Kidney (tissue), 14 donors: ENCODE results near the gene ZSWIM6. TPM values are rescaled to one million over a fixed set of nuclear protein-coding genes. Genes with fewer than 3 reads are reported as not detected.
A peak's percentile ranks its signal among the peaks of the same experiment; 100 is the strongest.
"Not testable (repeated sequence)": the region's sequence is repeated elsewhere in the genome, so short reads cannot be mapped to it uniquely, and the experiment has no call there.

ENCODE experiments used
- DNase-seq, 5 donors: peaks; one replicate each; pipeline ENCODE4 v3.0.0-alpha.2; 2013 to 2020
- FAIRE-seq: peaks from 2 replicates; lab custom pipeline; 2012; peaks lifted over from hg19 to GRCh38; lab: Jason Lieb, UNC
- H3K27ac ChIP-seq, 2 donors: one replicate each; pipeline ENCODE4 v1.7.0; 2013; ENCODE audit warnings: low read depth in 2 of 2, low read length in 2 of 2, inconsistent platforms in 1 of 2
- H3K27me3 ChIP-seq: one replicate; pipeline ENCODE4 v1.7.1; 2013; ENCODE audit warnings: low read length, inconsistent platforms; ENCODE audit not compliant: control insufficient read depth, insufficient read depth
- H3K36me3 ChIP-seq, 3 donors: one replicate each; pipeline versions ENCODE4 v1.7.0 to v1.7.1; 2013; ENCODE audit warnings: low read length in 3 of 3, control low read depth in 1 of 3, inconsistent platforms in 1 of 3; ENCODE audit not compliant: insufficient read depth in 3 of 3, control insufficient read depth in 2 of 3
- H3K4me1 ChIP-seq, 3 donors: one replicate each; pipeline versions ENCODE4 v1.7.0 to v1.7.1; 2013; ENCODE audit warnings: low read length in 3 of 3, inconsistent platforms in 1 of 3, low read depth in 1 of 3; ENCODE audit not compliant: control insufficient read depth in 2 of 3, insufficient read depth in 2 of 3
- H3K4me3 ChIP-seq, 3 donors: one replicate each; pipeline versions ENCODE4 v1.7.0 to v1.8.1; 2013; ENCODE audit warnings: low read length in 3 of 3, control low read depth in 1 of 3, inconsistent platforms in 1 of 3
- H3K9ac ChIP-seq, 3 donors: one replicate each; pipeline versions ENCODE4 v1.7.0 to v1.7.1; 2013; ENCODE audit warnings: low read length in 3 of 3, control low read depth in 1 of 3, inconsistent platforms in 1 of 3
- H3K9me3 ChIP-seq, 3 donors: one replicate each; pipeline versions ENCODE4 v1.7.0 to v1.7.1; 2013; ENCODE audit warnings: low read length in 3 of 3, control low read depth in 1 of 3, inconsistent platforms in 1 of 3; ENCODE audit not compliant: control insufficient read depth in 2 of 3, insufficient read depth in 1 of 3
- CTCF ChIP-seq: IDR thresholded peaks from 3 replicates; pipeline ENCODE4 v1.5.1; 2012; ENCODE audit warnings: mild to moderate bottlenecking, moderate library complexity, borderline replicate concordance; ENCODE audit not compliant: insufficient read depth; ENCODE audit errors: extremely low read depth
- intact Hi-C: fragments of 100-400 bp; cut with DNase I; formaldehyde crosslinking; loops from one replicate; pipeline ENCODE4 v1.11.1; 2022
- polyA plus RNA-seq: library from polyadenylated mRNA; stranded (reverse); fragments of 350-450 nt; fragmentation: Illumina TruSeq; extraction: RNeasy Lipid Tissue Mini Kit (QIAGEN cat#74804); gene quantifications from one replicate; pipeline ENCODE4 v1.2.3, GENCODE V29; 2014; ENCODE audit warnings: low read depth, low replicate concordance; ENCODE audit not compliant: insufficient read depth
- total RNA-seq: library from RNA; stranded (reverse); fragmentation: NEBNext Ultra II Directional; extraction: Animal tissue kit (Norgen Biotek cat#: 25700); gene quantifications from one replicate; pipeline ENCODE4 v1.2.1, GENCODE V29; 2021
- donor health status: control.
- donor health status: control.
- donor health status: control.
- donor health status: control.
- donor health status: control.
- donor health status: DM: yes; HTN: yes; CAD: no.
- donor health status: Normal renal cell carcinoma (clear cell type).

ZSWIM6 gene
- total and polyA plus RNA-seq, 2 donors from 2014 or later, result 2.9 to 20.3 TPM

- intact Hi-C loops, result no loop called here
- no peak overlapping the region for H3K27ac ChIP-seq
- H3K36me3 ChIP-seq, result no peaks in the 10 kb centered on the region
- TF ChIP-seq CTCF, result no peak
- DNase-seq, result no peak
- no peak overlapping the region for H3K4me3 ChIP-seq
- H3K27me3 ChIP-seq, result no peaks in the 10 kb centered on the region
- no peak overlapping the region for H3K9ac ChIP-seq
- no peaks in the 10 kb centered on the region for H3K9me3 ChIP-seq
- peaks cover 0 to 13% (median 0%) of the 10 kb centered on the region in 3 donors for H3K4me1 ChIP-seq
- FAIRE-seq, result no peak
Observed at GRCh38 chr5:61419106-61419505, 87.0 kb downstream of the ZSWIM6 start.

GRCh38 chr5:61420016-61420415, 88.0 kb downstream of the ZSWIM6 start:
- H3K4me1 ChIP-seq, result peaks cover 0 to 13% (median 0%) of the 10 kb centered on the region in 3 donors
- TF ChIP-seq CTCF, result no peak

GRCh38 chr5:61421262-61421661, 89.2 kb downstream of the ZSWIM6 start:
- FAIRE-seq, H3K36me3 ChIP-seq, H3K4me3 ChIP-seq, DNase-seq, H3K9me3 ChIP-seq, H3K27ac ChIP-seq, intact Hi-C loops, H3K27me3 ChIP-seq, H3K9ac ChIP-seq: not testable (repeated sequence)
- H3K4me1 ChIP-seq, result peaks cover 0 to 14% (median 0%) of the 10 kb centered on the region in 3 donors

More at GRCh38 chr5:61420016-61420415, 88.0 kb downstream of the ZSWIM6 start:
- no peaks in the 10 kb centered on the region for H3K36me3 ChIP-seq
- FAIRE-seq (no peak), DNase-seq (no peak)
- H3K4me3 ChIP-seq, result no peak overlapping the region
- intact Hi-C loops, result no loop called here
- H3K9me3 ChIP-seq, result no peaks in the 10 kb centered on the region
- H3K27me3 ChIP-seq, result no peaks in the 10 kb centered on the region
- no peak overlapping the region for H3K9ac ChIP-seq
- no peak overlapping the region for H3K27ac ChIP-seq

- Histone ChIP-seq H3K36me3 (no peaks in the 10 kb centered on the region), H3K27me3 (no peaks in the 10 kb centered on the region), H3K4me3 (peak overlapping the region in 1 of 3 donors; percentile 2), H3K9me3 (no peaks in the 10 kb centered on the region), H3K27ac (no peak overlapping the region), H3K9ac (no peak overlapping the region), H3K4me1 (peaks cover 0 to 10% (median 0%) of the 10 kb centered on the region in 3 donors)
- no peak for TF ChIP-seq CTCF
- FAIRE-seq, result no peak
- DNase-seq, result peak in 2 of 5 donors; percentile 55 to 57
- intact Hi-C loops, result no loop called here
Observed at GRCh38 chr5:61423487-61424145, 91.6 kb downstream of the ZSWIM6 start.
